ENCODE results near the gene SNX30.

DNA sequence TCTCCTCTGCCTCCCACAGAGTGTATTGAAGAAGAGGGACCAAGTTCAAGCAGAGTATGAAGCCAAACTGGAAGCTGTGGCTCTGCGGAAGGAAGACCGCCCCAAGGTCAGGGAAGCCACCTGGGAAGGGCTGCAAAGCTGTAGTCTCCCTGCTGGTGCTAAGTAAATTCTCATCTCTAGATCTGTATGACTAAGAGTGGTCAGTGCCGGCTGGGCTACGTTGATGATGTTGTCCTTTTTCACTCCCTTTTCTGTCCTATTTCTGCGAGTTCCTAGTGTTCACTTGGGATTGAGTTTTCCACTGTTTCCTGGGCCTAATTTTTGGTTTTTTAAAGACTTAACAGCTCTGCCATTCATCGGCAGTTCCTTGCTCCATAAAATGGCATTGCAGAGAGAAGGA is 100.3 kb downstream of the SNX30 start:
- TF ChIP-seq, protein P1, sequence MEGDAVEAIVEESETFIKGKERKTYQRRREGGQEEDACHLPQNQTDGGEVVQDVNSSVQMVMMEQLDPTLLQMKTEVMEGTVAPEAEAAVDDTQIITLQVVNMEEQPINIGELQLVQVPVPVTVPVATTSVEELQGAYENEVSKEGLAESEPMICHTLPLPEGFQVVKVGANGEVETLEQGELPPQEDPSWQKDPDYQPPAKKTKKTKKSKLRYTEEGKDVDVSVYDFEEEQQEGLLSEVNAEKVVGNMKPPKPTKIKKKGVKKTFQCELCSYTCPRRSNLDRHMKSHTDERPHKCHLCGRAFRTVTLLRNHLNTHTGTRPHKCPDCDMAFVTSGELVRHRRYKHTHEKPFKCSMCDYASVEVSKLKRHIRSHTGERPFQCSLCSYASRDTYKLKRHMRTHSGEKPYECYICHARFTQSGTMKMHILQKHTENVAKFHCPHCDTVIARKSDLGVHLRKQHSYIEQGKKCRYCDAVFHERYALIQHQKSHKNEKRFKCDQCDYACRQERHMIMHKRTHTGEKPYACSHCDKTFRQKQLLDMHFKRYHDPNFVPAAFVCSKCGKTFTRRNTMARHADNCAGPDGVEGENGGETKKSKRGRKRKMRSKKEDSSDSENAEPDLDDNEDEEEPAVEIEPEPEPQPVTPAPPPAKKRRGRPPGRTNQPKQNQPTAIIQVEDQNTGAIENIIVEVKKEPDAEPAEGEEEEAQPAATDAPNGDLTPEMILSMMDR (IDR thresholded peaks at IDR 0.05): no peak
- TF ChIP-seq POLR2A (IDR thresholded peaks at IDR 0.05) (no peak), POLR2AphosphoS5 (IDR thresholded peaks at IDR 0.05) (no peak), EP300 (IDR thresholded peaks at IDR 0.05) (no peak)

Data from sigmoid colon (tissue), 4 donors.